Upper lobe of left lung (tissue), 6 donors: ENCODE measurements around the gene TYROBP. TPM values are rescaled to one million over a fixed set of nuclear protein-coding genes. Genes with fewer than 3 reads are reported as not detected.
"Not testable (repeated sequence)": the region's sequence is repeated elsewhere in the genome, so short reads cannot be mapped to it uniquely, and the experiment has no call there.

Experiments
- ATAC-seq, 2 donors: fragments of 200-7000 bp; cut with Tn5 transposase; one replicate each; pipeline ENCODE4 v1.9.1; 2022; ENCODE audit warnings: mild to moderate bottlenecking in 2 of 2, moderate library complexity in 2 of 2; ENCODE audit not compliant: low FRiP score in 2 of 2
- DNase-seq, 2 donors: peaks; one replicate each; pipeline ENCODE4 v3.0.0-alpha.2; 2019 to 2020
- H3K27ac ChIP-seq, 4 donors: fragments of 200-600 bp; sonication (generic); one replicate each; pipeline ENCODE4 v1.5.1; 2016 to 2019
- H3K27me3 ChIP-seq, 4 donors: fragments of 200-600 bp; sonication (generic); one replicate each; pipeline ENCODE4 v1.5.1; 2017 to 2019
- H3K36me3 ChIP-seq, 4 donors: fragments of 200-600 bp; sonication (generic); one replicate each; pipeline ENCODE4 v1.5.1; 2016 to 2019
- H3K4me1 ChIP-seq, 4 donors: fragments of 200-600 bp; sonication (generic); one replicate each; pipeline ENCODE4 v1.5.1; 2018 to 2019
- H3K4me3 ChIP-seq, 4 donors: fragments of 200-600 bp; sonication (generic); one replicate each; pipeline ENCODE4 v1.5.1; 2017 to 2019; ENCODE audit warnings: mild to moderate bottlenecking in 2 of 4, moderate library complexity in 1 of 4
- H3K9me3 ChIP-seq, 4 donors: fragments of 200-600 bp; sonication (generic); one replicate each; pipeline ENCODE4 v1.5.1; 2018 to 2019
- EP300 ChIP-seq, 4 donors: sonication (generic); formaldehyde crosslinking; IDR thresholded peaks; one replicate each; pipeline ENCODE4 v1.5.1; 2017; ENCODE audit warnings: antibody characterized with exemption in 4 of 4, control low read depth in 2 of 4
- POLR2A ChIP-seq, 4 donors: fragments of 450-650 bp; IDR thresholded peaks; one replicate each; pipeline ENCODE4 v1.5.1; 2016 to 2017; ENCODE audit warnings: antibody characterized with exemption in 4 of 4, mild to moderate bottlenecking in 2 of 4
- POLR2AphosphoS5 ChIP-seq, 2 donors: sonication (generic); formaldehyde crosslinking; IDR thresholded peaks; one replicate each; pipeline ENCODE4 v1.5.1; 2017; ENCODE audit warnings: antibody characterized with exemption in 2 of 2
- WGBS, 2 donors: methylation state at CpG; one replicate each; pipeline ENCODE4 v1.1.5; 2017 to 2018; 5-methylcytosine and 5-hydroxymethylcytosine counted together
- total RNA-seq, 6 donors: library from RNA; depleted of rRNA in 4 of 6; stranded (reverse); fragments of >200 nt in 4 of 6; gene quantifications; one replicate each; pipeline versions ENCODE4 v1.1.0 to v1.2.1, GENCODE V29; 2016 to 2021
- TF ChIP-seq, protein P1 (sequence below), 6 experiments: fragments of 450-650 bp in 4 of 6; fragments of 200-600 bp in 2 of 6; sonication (generic) in 2 of 6; IDR thresholded peaks; one replicate each; pipeline ENCODE4 v1.5.1; 2016 to 2019; ENCODE audit warnings: antibody characterized with exemption in 6 of 6
- donor health status: DM: no; HTN: no; CAD: no; lungs with moderate emphysema.
- donor health status: DM: no; HTN: yes; CAD: no; lungs with severe emphysema.

Gene TYROBP
- total RNA-seq: 100 to 1,000 TPM; 131 to 532 (median 345) TPM

DNA sequence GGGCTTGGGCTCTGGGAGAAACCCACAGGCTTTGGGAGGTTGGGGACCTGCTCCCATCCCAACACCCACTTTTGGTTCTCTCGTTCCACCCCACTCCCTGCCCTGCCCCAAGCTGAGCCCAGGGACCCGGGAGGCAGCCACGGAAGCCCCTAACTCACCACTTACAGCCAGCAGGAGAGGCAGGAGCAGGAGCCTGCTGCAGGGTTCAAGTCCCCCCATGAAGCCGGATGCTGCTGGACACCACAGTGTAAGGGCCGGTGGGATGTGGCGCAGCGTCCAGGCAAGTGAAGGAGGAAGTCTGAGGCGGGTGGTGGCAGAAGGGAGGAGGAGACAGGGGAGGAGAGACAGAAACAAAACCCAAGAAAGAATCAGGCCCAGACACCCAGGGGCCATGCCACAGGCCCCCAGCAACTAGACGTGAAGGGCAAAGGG lies at the start of gene TYROBP:
TYROBP (minus strand) TSS at position 286 of the 432 bp plus-strand sequence; CDS start at position 219, 67 bp downstream.
- 36 to 63% methylated on average over 9 of the region's 9 CpGs for WGBS, 2 donors
- ATAC-seq: peak in 1 of 2 donors; percentile 65

DNA sequence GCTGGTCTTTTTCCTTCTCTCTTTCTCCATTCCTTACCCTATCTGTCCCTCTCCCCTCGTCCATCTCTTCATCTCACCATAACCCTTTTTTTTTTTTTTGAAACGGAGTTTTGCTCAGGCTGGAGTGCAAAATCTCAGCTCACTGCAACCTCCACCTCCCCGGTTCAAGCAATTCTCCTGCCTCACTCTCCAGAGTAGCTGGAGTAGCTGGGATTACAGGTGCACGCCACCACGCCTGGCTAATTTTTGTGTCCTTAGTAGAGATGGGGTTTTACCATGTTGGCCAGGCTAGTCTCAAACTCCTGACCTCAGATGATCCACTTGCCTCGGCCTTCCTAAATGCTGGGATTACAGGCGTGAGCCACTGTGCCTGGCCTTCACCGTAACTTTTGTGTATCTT lies 49.3 kb upstream of the TYROBP start:
- Histone ChIP-seq H3K27me3 (peaks cover 0 to 14% (median 5%) of the 10 kb centered on the region in 4 donors), H3K4me1 (peaks cover 4 to 23% (median 9%) of the 10 kb centered on the region in 4 donors)
- not testable (repeated sequence) for H3K27ac ChIP-seq, H3K36me3 ChIP-seq, DNase-seq, H3K9me3 ChIP-seq, H3K4me3 ChIP-seq, ATAC-seq
- WGBS, 2 donors: 80 to 82% methylated on average over 8 of the region's 8 CpGs

More for the DNA sequence above, at the start of gene TYROBP:
- H3K27me3 ChIP-seq: no peaks in the 10 kb centered on the region
- no peak for TF ChIP-seq EP300 (IDR thresholded peaks at IDR 0.05)
- peak; percentile 42 to 71 for TF ChIP-seq POLR2AphosphoS5 (IDR thresholded peaks at IDR 0.05)
- peak in 3 of 4 donors; percentile 25 to 83 (median 46) for TF ChIP-seq POLR2A (IDR thresholded peaks at IDR 0.05)
- TF ChIP-seq, protein P1, sequence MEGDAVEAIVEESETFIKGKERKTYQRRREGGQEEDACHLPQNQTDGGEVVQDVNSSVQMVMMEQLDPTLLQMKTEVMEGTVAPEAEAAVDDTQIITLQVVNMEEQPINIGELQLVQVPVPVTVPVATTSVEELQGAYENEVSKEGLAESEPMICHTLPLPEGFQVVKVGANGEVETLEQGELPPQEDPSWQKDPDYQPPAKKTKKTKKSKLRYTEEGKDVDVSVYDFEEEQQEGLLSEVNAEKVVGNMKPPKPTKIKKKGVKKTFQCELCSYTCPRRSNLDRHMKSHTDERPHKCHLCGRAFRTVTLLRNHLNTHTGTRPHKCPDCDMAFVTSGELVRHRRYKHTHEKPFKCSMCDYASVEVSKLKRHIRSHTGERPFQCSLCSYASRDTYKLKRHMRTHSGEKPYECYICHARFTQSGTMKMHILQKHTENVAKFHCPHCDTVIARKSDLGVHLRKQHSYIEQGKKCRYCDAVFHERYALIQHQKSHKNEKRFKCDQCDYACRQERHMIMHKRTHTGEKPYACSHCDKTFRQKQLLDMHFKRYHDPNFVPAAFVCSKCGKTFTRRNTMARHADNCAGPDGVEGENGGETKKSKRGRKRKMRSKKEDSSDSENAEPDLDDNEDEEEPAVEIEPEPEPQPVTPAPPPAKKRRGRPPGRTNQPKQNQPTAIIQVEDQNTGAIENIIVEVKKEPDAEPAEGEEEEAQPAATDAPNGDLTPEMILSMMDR (IDR thresholded peaks at IDR 0.05): no peak
- no peaks in the 10 kb centered on the region for H3K9me3 ChIP-seq
- peak within 1 kb of the TSS in 3 of 4 donors; percentile 25 to 45 (median 39) for H3K4me3 ChIP-seq
- H3K27ac ChIP-seq: peak within 1 kb of the TSS; percentile 82 to 93 (median 88)
- peaks cover 9 to 27% (median 19%) of the 10 kb centered on the region in 4 donors for H3K4me1 ChIP-seq
- peak; percentile 54 to 64 for DNase-seq
- no peaks in the 10 kb centered on the region for H3K36me3 ChIP-seq

DNA sequence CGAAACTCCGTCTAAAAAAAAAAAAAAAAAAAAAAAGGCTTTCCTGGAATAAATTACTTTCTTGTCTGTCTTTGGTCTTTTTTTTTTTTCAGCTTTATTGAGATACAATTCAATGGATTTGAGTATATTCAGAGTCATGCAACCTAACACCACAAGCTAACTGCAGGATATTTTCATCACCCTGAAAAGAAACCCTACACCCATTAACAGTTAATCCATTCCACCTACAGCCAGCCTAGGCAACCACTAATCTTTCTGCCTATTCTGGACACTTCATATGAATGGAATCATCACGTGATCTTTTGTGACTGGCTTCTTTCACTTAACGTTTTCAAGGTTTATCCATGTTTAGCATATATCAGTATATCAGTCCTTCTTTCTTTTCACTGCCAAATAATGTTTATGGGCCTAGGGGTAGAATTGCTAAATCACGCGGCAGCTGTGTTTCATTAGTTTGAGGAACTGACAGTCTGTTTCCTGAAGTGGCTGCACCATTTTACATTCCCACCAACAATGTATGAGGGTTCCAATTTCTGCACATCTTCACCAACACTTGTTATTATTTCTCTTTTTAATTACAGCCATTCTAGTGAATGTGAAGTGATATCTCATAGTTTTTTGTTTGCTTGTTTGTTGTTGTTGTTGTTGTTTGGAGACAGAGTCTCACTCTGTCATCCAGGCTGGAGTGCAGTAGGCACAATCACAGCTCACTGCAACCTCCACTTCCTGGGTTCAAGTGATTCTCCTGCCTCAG lies 48.0 kb upstream of the TYROBP start:
- ATAC-seq (no peak), DNase-seq (no peak)
- Histone ChIP-seq H3K27me3 (peaks cover 0 to 14% (median 5%) of the 10 kb centered on the region in 4 donors), H3K27ac (no peak overlapping the region), H3K4me3 (no peak overlapping the region), H3K4me1 (peaks cover 4 to 23% (median 9%) of the 10 kb centered on the region in 4 donors), H3K36me3 (no peaks in the 10 kb centered on the region), H3K9me3 (no peaks in the 10 kb centered on the region)
- TF ChIP-seq POLR2A (IDR thresholded peaks at IDR 0.05): no peak
- no peak for TF ChIP-seq POLR2AphosphoS5 (IDR thresholded peaks at IDR 0.05)
- no peak for TF ChIP-seq EP300 (IDR thresholded peaks at IDR 0.05)
- TF ChIP-seq, protein P1 (IDR thresholded peaks at IDR 0.05): no peak
- 58 to 70% methylated on average over 6 of the region's 6 CpGs for WGBS, 2 donors

DNA sequence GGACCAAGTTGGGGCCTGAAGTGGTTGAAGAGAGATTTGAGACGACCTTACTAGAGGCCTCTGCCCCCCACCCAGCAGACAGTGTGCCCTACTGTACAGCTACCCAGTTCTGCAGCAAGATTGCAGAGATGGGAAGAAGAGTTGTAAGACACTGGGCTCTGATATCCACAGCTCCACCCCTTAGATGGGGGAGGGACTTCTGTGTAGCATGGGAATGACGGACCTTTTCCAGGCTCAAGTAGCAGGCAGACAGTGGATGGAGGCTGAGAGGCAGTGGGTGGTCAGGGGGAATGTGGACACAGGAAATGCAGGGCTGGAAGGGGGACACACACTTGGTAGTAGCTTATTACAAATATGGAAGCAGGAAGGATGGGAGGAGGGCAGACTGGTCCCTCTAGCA lies 41.0 kb upstream of the TYROBP start:
- no peak overlapping the region for H3K27ac ChIP-seq
- TF ChIP-seq, protein P1 (IDR thresholded peaks at IDR 0.05): no peak
- TF ChIP-seq POLR2AphosphoS5 (IDR thresholded peaks at IDR 0.05) (no peak), POLR2A (IDR thresholded peaks at IDR 0.05) (no peak), EP300 (IDR thresholded peaks at IDR 0.05) (no peak)
- peaks cover 0 to 15% (median 0%) of the 10 kb centered on the region in 4 donors for H3K4me1 ChIP-seq
- H3K9me3 ChIP-seq: no peaks in the 10 kb centered on the region
- H3K27me3 ChIP-seq: no peaks in the 10 kb centered on the region
- peaks cover 0 to 13% (median 5%) of the 10 kb centered on the region in 4 donors for H3K36me3 ChIP-seq
- ATAC-seq (no peak), DNase-seq (no peak)
- H3K4me3 ChIP-seq: no peak overlapping the region
- WGBS, 2 donors: 22 to 32% methylated on average over 2 of the region's 2 CpGs

DNA sequence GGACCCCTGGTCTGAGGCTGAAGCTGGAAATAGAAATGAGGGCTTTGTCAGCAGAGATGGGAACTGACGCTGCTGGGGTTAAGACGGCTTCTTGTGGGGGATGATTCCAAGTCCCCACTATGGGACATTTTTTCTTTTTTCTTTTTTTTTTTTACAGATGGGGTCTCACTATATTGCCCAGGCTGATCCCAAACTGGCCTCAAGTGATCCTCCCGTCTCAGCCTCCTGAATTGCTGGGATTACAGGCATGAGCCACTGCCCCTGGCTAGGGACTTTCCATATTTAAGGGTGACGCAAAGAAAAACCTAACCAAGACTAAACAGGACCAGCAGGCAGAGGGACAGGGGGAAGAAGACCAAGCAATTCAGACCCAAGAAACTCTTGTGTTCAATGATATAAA lies 38.1 kb upstream of the TYROBP start:
- Histone ChIP-seq H3K27me3 (no peaks in the 10 kb centered on the region), H3K36me3 (peaks cover 0 to 25% (median 8%) of the 10 kb centered on the region in 4 donors), H3K9me3 (no peaks in the 10 kb centered on the region), H3K27ac (no peak overlapping the region), H3K4me3 (no peak overlapping the region), H3K4me1 (peaks cover 0 to 5% (median 0%) of the 10 kb centered on the region in 4 donors)
- no peak for TF ChIP-seq POLR2AphosphoS5 (IDR thresholded peaks at IDR 0.05)
- TF ChIP-seq POLR2A (IDR thresholded peaks at IDR 0.05): no peak
- no peak for TF ChIP-seq EP300 (IDR thresholded peaks at IDR 0.05)
- TF ChIP-seq, protein P1 (IDR thresholded peaks at IDR 0.05): no peak
- DNase-seq: no peak
- WGBS, 2 donors: 75 to 96% methylated on average over 4 of the region's 4 CpGs
- no peak for ATAC-seq
